Tibial artery (tissue), 4 donors: Measurements from ENCODE around the gene FLACC1.

Experiments
- DNase-seq, 2 donors: peaks; one replicate each; pipeline ENCODE4 v3.0.0-alpha.2; 2019
- H3K27ac ChIP-seq, 2 donors: fragments of 200-600 bp; sonication (generic) in 1 of 2; 1 replicate in 1 of 2; 2 replicates in 1 of 2; pipeline ENCODE4 v1.5.1; 2018 to 2019; ENCODE audit warnings: mild to moderate bottlenecking in 1 of 2
- H3K27me3 ChIP-seq, 2 donors: fragments of 200-600 bp; sonication (generic) in 1 of 2; one replicate each; pipeline versions ENCODE4 v1.5.1 to v1.6.0; 2016 to 2019
- H3K36me3 ChIP-seq, 3 donors: fragments of 200-600 bp; sonication (generic) in 2 of 3; one replicate each; pipeline ENCODE4 v1.5.1; 2016 to 2019; ENCODE audit warnings: mild to moderate bottlenecking in 2 of 3
- H3K4me1 ChIP-seq, 4 donors: fragments of 200-600 bp; sonication (generic) in 2 of 4; 1 replicate in 3 of 4; 2 replicates in 1 of 4; pipeline ENCODE4 v1.5.1; 2016 to 2019
- H3K4me3 ChIP-seq, 2 donors: fragments of 200-600 bp; sonication (generic) in 1 of 2; 1 replicate in 1 of 2; 2 replicates in 1 of 2; pipeline ENCODE4 v1.5.1; 2018 to 2019; ENCODE audit warnings: mild to moderate bottlenecking in 2 of 2
- H3K9me3 ChIP-seq, 3 donors: fragments of 200-600 bp; sonication (generic) in 1 of 3; one replicate each; pipeline ENCODE4 v1.5.1; 2016 to 2019
- CTCF ChIP-seq, 2 experiments: fragments of 200-600 bp in 1 of 2; fragments of 450-650 bp in 1 of 2; IDR thresholded peaks; one replicate each; pipeline ENCODE4 v1.5.1; 2017 to 2019; ENCODE audit warnings: antibody characterized with exemption in 2 of 2, mild to moderate bottlenecking in 1 of 2, moderate library complexity in 1 of 2
- intact Hi-C: fragments of 100-400 bp; cut with DNase I; formaldehyde crosslinking; loops from one replicate; pipeline ENCODE4 v1.15.0; 2023; ENCODE audit warnings: low total_unique reads

Gene FLACC1

DNA sequence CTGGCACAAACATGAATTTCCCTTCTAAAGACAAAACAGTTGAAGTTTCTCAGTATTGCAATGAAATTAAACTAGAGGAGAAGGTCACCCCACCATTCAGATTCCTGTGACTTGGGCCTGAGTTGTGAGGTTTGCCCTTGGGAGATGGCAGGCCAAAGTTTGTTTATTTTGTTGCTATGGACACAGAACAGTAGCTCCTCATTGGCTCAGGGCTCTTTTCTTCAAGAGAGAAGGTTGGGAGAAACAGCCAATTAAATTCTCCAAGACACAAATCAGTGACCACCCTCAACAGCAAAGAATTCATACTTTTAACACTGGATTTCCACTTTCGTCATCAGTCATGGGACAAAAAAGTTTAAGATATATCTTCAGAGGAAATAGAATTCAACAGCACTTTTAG is at the start of gene FLACC1:
Gene FLACC1 (minus strand): TSS at position 125 of the 400 bp plus-strand sequence. CDS start 5,941 bp downstream, outside the sequence.
- Histone ChIP-seq H3K4me1 (peaks cover 0 to 32% (median 10%) of the 10 kb centered on the region in 4 donors), H3K4me3 (peak within 1 kb of the TSS; percentile 2 to 3), H3K36me3 (peaks cover 2 to 25% (median 14%) of the 10 kb centered on the region in 3 donors), H3K9me3 (no peaks in the 10 kb centered on the region), H3K27me3 (no peaks in the 10 kb centered on the region), H3K27ac (peak within 1 kb of the TSS; percentile 53 to 76)
- intact Hi-C loops = no loop called here
- DNase-seq = no peak
- no peak for TF ChIP-seq CTCF (IDR thresholded peaks at IDR 0.05)

DNA sequence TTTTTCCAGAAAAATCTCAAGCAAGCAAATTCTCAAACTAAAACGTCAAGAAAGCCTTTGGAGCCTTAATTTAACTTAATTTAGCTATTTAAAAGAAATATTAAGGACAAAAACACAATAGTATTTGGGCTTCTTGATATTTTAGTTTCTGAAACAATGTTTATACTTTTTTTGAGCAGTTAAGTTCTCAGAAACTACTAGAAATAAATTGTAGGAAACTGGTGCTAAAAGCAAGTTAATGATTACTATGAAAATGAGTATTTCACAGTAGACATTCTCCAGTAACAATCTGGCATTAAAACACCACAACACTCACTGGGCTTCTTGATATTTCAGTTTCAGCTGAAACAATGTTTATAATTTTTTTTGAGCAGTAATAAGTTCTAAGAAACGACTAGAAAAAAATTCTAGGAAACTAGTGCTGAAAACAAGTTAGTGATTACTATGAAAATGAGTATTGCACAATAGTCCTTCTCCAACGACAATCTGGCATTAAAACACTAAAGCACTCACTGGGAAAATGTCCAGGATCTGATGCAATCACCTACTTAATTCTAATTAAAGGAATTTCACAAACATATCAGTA is 49.0 kb upstream of the FLACC1 start:
- intact Hi-C loops = no loop called here
- peak overlapping the region; percentile 56 to 62 for H3K27ac ChIP-seq
- no peaks in the 10 kb centered on the region for H3K27me3 ChIP-seq
- no peak for DNase-seq
- no peaks in the 10 kb centered on the region for H3K36me3 ChIP-seq
- H3K4me3 ChIP-seq = no peak overlapping the region
- TF ChIP-seq CTCF (IDR thresholded peaks at IDR 0.05) = no peak
- peaks cover 0 to 89% (median 44%) of the 10 kb centered on the region in 4 donors for H3K4me1 ChIP-seq
- H3K9me3 ChIP-seq = no peaks in the 10 kb centered on the region

GRCh38 chr2:201404699-201405280 is 47.6 kb upstream of the FLACC1 start:
- Histone ChIP-seq H3K36me3 (no peaks in the 10 kb centered on the region), H3K4me3 (no peak overlapping the region), H3K27ac (peak overlapping the region; percentile 56 to 62), H3K27me3 (no peaks in the 10 kb centered on the region), H3K4me1 (peaks cover 0 to 76% (median 36%) of the 10 kb centered on the region in 4 donors), H3K9me3 (no peaks in the 10 kb centered on the region)
- intact Hi-C loops = no loop called here
- no peak for TF ChIP-seq CTCF (IDR thresholded peaks at IDR 0.05)
- no peak for DNase-seq

DNA sequence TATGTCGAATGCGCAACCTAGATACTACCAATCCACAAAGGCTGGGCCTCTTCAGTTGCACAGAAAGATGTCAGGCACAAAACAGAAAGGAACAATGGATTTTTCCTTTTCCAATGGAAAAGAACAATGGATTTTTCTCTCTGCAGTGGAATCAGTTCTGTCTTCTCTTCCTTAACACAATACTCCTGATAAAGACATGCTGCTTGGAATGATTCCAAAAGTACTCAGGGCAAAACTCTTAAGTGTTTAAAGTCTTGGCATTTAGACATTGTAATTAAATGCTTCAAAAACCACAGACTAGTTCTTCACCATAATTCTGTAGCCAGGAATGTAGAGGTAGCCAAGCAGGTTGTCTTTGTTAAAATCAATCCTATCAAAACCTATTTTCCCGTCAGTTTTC is 46.7 kb upstream of the FLACC1 start:
- Histone ChIP-seq H3K27ac (peak overlapping the region in 1 of 2 donors; percentile 29), H3K4me1 (peaks cover 0 to 67% (median 30%) of the 10 kb centered on the region in 4 donors), H3K9me3 (no peaks in the 10 kb centered on the region), H3K4me3 (no peak overlapping the region), H3K27me3 (no peaks in the 10 kb centered on the region), H3K36me3 (no peaks in the 10 kb centered on the region)
- no peak for TF ChIP-seq CTCF (IDR thresholded peaks at IDR 0.05)
- intact Hi-C loops = no loop called here
- DNase-seq = no peak

GRCh38 chr2:201402651-201403562 is 45.8 kb upstream of the FLACC1 start:
- intact Hi-C loops = no loop called here
- H3K27ac ChIP-seq = peak overlapping the region in 1 of 2 donors; percentile 29
- H3K4me3 ChIP-seq = no peak overlapping the region
- no peak for TF ChIP-seq CTCF (IDR thresholded peaks at IDR 0.05)
- no peaks in the 10 kb centered on the region for H3K9me3 ChIP-seq
- no peak for DNase-seq
- H3K36me3 ChIP-seq = peaks cover 3 to 6% (median 3%) of the 10 kb centered on the region in 3 donors
- H3K4me1 ChIP-seq = peaks cover 0 to 57% (median 26%) of the 10 kb centered on the region in 4 donors
- no peaks in the 10 kb centered on the region for H3K27me3 ChIP-seq
